PC-9 (cell line): ENCODE results near the gene POLRMT. TPM values are rescaled to one million over a fixed set of nuclear protein-coding genes. Genes with fewer than 3 reads are reported as not detected.

Source experiments
- BruUV-seq: library from RNA; stranded (reverse); fragments of 400-500 nt; replicated peaks from 2 replicates; lab custom pipeline; 2021; lab: Mats Ljungman, UMichigan
- CTCF ChIA-PET: fragments of 300-600 bp; sonication (Branson Sonifier 250); formaldehyde crosslinking; loops from one replicate; lab custom pipeline; 2022; ENCODE audit warnings: antibody characterized with exemption; lab: Charles Lee
- POLR2A ChIA-PET: fragments of 300-600 bp; sonication (Branson Sonifier 250); formaldehyde crosslinking; loops from one replicate; lab custom pipeline; 2022; ENCODE audit warnings: antibody characterized with exemption; ENCODE audit not compliant: unreplicated experiment; lab: Charles Lee
- DNase-seq, 2 experiments: peaks; one replicate each; pipeline versions ENCODE4 v3.0.0 to v3.0.0-alpha.2; 2015 to 2022; ENCODE audit warnings: mixed read lengths in 1 of 2
- H2AFZ ChIP-seq: fragments of 200-600 bp; sonication (generic); 2 replicates; pipeline ENCODE4 v1.8.1; 2017; ENCODE audit warnings: antibody characterized with exemption
- H3F3A ChIP-seq: fragments of 200-600 bp; sonication (generic); 2 replicates; pipeline ENCODE4 v1.8.1; 2017; ENCODE audit warnings: antibody characterized with exemption, mild to moderate bottlenecking, low read depth; ENCODE audit not compliant: insufficient read depth
- H3K27ac ChIP-seq: fragments of 200-600 bp; sonication (generic); 2 replicates; pipeline ENCODE4 v1.6.1; 2016; ENCODE audit warnings: mixed run types
- H3K27me3 ChIP-seq: fragments of 200-600 bp; sonication (generic); 2 replicates; pipeline ENCODE4 v1.6.1; 2016; ENCODE audit warnings: low read depth, mixed run types; ENCODE audit not compliant: insufficient read depth
- H3K36me3 ChIP-seq: fragments of 200-600 bp; sonication (generic); 2 replicates; pipeline ENCODE4 v1.6.1; 2016; ENCODE audit warnings: low read depth, mixed run types
- H3K4me1 ChIP-seq: fragments of 200-600 bp; sonication (generic); replicated peaks from 2 replicates; pipeline ENCODE4 v1.6.1; 2016; ENCODE audit warnings: mixed run types; ENCODE audit not compliant: insufficient read depth
- H3K4me2 ChIP-seq: fragments of 200-600 bp; sonication (generic); 2 replicates; pipeline ENCODE4 v1.6.1; 2017; ENCODE audit warnings: mixed run types
- H3K4me3 ChIP-seq: fragments of 200-600 bp; sonication (generic); 2 replicates; pipeline ENCODE4 v1.6.1; 2016; ENCODE audit warnings: mixed run types
- H3K79me2 ChIP-seq: fragments of 200-600 bp; sonication (generic); 2 replicates; pipeline ENCODE4 v1.6.1; 2017; ENCODE audit warnings: low read depth, mixed run types
- H3K9me2 ChIP-seq: fragments of 200-600 bp; sonication (generic); 2 replicates; pipeline ENCODE4 v1.8.1; 2017; ENCODE audit warnings: mild to moderate bottlenecking; ENCODE audit not compliant: insufficient read depth
- H3K9me3 ChIP-seq: fragments of 200-600 bp; sonication (generic); 2 replicates; pipeline ENCODE4 v1.8.1; 2016; ENCODE audit warnings: low read depth; ENCODE audit not compliant: insufficient read depth
- H4K20me1 ChIP-seq: fragments of 200-600 bp; sonication (generic); 2 replicates; pipeline ENCODE4 v1.8.1; 2017; ENCODE audit not compliant: insufficient read depth
- EZH2 ChIP-seq: fragments of 200-600 bp; sonication (generic); IDR thresholded peaks from 2 replicates; pipeline ENCODE4 v1.8.0; 2017; ENCODE audit warnings: antibody characterized with exemption, low read depth
- intact Hi-C: fragments of 100-400 bp; cut with micrococcal nuclease; formaldehyde crosslinking; loops from one replicate; pipeline ENCODE4 v1.10.0; 2022; ENCODE audit not compliant: unreplicated experiment
- total RNA-seq: library from RNA; stranded (reverse); gene quantifications from 2 replicates; pipeline ENCODE4 v1.2.3, GENCODE V29; 2021
- TF ChIP-seq, protein P1 (sequence below): fragments of 200-600 bp; sonication (generic); conservative IDR thresholded peaks from 2 replicates; pipeline ENCODE4 v1.6.1; 2017; ENCODE audit warnings: mixed run types, antibody characterized with exemption, mild to moderate bottlenecking, moderate library complexity

Gene POLRMT
- total RNA-seq, 1 experiment from 2014 or later = 46.4 TPM

DNA sequence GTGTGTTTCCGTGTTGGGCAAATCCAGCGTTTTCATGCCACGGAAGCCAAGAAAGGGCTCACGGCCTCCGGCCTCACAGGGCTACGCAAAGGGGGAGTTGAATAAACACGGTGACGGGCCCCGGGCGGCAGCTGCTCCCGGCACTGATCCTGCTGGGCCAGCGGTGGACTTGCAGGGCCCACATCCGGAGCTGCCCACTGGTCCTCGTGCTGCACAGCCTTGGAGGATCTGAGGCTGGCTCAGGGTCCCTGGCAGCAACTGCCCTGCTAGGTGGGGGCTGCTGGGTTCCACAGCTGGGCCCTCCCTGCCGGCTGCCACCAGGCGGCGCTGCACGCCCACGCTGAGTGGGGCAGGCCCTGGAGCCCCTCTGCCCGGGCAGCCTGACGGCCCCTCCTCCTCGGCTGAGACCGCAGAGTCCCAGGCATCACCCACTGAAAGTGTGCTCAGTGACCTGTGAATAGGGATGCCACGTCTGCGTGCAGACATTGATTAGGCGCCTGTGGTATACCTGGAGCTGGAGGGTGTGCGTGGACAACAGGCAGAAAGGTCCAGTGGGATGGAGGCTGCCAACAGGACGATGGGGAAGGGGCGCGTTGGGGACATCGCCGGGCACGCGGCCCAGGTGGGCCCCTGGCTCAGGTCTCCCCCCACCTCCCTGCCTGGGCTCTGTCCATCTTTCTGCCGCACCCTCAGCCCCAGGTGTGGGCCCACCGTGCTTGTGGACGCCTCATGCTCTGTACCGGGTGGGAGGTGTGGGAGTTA lies 48.9 kb downstream of the POLRMT start:
- H3K36me3 ChIP-seq = no peaks in the 10 kb centered on the region
- H2AFZ ChIP-seq = no peak overlapping the region
- no peak overlapping the region for H3K4me2 ChIP-seq
- peaks cover 11% of the 10 kb centered on the region; the same call in 1 of the 2 replicates for H3K27me3 ChIP-seq
- ChIA-PET POLR2A (no interaction called here), CTCF (no interaction called here)
- H3K4me3 ChIP-seq = no peak overlapping the region
- intact Hi-C loops = loop anchor here (5.0 kb wide), 1 partner anchor 78 kb away; the partner anchor contains the start of gene RNF126
- DNase-seq = peak in 1 of 2 experiments; percentile 52
- peaks cover 10% of the 10 kb centered on the region for H3K79me2 ChIP-seq
- H3K4me1 ChIP-seq = peaks cover 15% of the 10 kb centered on the region; the same call in 1 of the 2 replicates
- H4K20me1 ChIP-seq = peaks cover 45% of the 10 kb centered on the region
- H3K9me2 ChIP-seq = no peaks in the 10 kb centered on the region
- BruUV-seq = no TSS peak
- H3K27ac ChIP-seq = no peak overlapping the region
- H3K9me3 ChIP-seq = no peaks in the 10 kb centered on the region
- no peak for TF ChIP-seq EZH2
- TF ChIP-seq, protein P1, sequence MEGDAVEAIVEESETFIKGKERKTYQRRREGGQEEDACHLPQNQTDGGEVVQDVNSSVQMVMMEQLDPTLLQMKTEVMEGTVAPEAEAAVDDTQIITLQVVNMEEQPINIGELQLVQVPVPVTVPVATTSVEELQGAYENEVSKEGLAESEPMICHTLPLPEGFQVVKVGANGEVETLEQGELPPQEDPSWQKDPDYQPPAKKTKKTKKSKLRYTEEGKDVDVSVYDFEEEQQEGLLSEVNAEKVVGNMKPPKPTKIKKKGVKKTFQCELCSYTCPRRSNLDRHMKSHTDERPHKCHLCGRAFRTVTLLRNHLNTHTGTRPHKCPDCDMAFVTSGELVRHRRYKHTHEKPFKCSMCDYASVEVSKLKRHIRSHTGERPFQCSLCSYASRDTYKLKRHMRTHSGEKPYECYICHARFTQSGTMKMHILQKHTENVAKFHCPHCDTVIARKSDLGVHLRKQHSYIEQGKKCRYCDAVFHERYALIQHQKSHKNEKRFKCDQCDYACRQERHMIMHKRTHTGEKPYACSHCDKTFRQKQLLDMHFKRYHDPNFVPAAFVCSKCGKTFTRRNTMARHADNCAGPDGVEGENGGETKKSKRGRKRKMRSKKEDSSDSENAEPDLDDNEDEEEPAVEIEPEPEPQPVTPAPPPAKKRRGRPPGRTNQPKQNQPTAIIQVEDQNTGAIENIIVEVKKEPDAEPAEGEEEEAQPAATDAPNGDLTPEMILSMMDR = peak; percentile 86
- peaks cover 51% of the 10 kb centered on the region; the same call in 1 of the 2 replicates for H3F3A ChIP-seq

- intact Hi-C loops = no loop called here
- CTCF ChIA-PET = no interaction called here
- POLR2A ChIA-PET = no interaction called here
Measured at GRCh38 chr19:583968-584239, 49.4 kb downstream of the POLRMT start.

DNA sequence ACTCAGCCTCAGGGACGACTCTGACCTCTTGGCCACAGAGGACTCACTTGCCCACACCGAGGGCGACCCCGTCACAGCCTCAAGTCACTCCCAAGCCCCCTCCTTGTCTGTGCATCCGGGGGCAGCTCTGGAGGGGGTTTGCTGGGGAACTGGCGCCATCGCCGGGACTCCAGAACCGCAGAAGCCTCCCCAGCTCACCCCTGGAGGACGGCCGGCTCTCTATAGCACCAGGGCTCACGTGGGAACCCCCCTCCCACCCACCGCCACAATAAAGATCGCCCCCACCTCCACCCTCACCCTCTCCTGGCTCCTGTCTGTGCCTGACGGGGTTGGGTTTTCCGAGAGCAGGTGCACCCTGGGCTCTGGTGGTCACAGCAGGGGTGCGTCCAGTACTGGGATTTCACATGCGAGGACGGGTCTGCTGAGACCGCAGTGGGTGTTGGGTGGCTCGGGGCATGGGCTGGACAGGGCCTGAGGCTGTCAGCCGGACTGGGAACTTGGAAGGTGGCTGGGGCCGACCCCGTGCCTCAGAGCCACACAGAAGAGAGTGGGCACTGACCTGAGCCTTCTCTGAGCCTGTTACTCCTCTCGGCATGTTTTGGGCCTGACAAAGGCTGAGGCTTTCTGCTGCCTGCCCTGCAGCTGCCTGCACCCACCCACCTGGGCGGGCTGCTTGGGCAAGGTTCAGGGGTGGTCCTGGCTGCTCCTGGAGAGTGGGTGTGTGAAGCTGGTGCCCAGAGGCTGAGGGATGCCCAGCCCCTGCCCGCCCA lies 50.0 kb downstream of the POLRMT start:
- H3K9me2 ChIP-seq = no peaks in the 10 kb centered on the region
- no peak overlapping the region for H3K27ac ChIP-seq
- no peak overlapping the region for H2AFZ ChIP-seq
- no peak for DNase-seq
- H3K4me2 ChIP-seq = no peak overlapping the region
- no peak overlapping the region for H3K4me3 ChIP-seq
- TSS peak; percentile 96 for BruUV-seq
- no peaks in the 10 kb centered on the region for H3K9me3 ChIP-seq
- no peak for TF ChIP-seq EZH2
- TF ChIP-seq, protein P1 = no peak
- peaks cover 6% of the 10 kb centered on the region; the same call in 1 of the 2 replicates for H3K4me1 ChIP-seq
- POLR2A ChIA-PET = no interaction called here
- peaks cover 41% of the 10 kb centered on the region; the same call in 1 of the 2 replicates for H3F3A ChIP-seq
- H3K36me3 ChIP-seq = no peaks in the 10 kb centered on the region; the same call in 1 of the 2 replicates
- intact Hi-C loops = no loop called here
- peaks cover 20% of the 10 kb centered on the region for H3K79me2 ChIP-seq
- CTCF ChIA-PET = no interaction called here
- peaks cover 1% of the 10 kb centered on the region; the same call in 1 of the 2 replicates for H3K27me3 ChIP-seq
- H4K20me1 ChIP-seq = peaks cover 55% of the 10 kb centered on the region

More at GRCh38 chr19:583968-584239, 49.4 kb downstream of the POLRMT start:
- peaks cover 15% of the 10 kb centered on the region for H3K79me2 ChIP-seq
- H3K9me2 ChIP-seq = no peaks in the 10 kb centered on the region
- H3K4me1 ChIP-seq = peaks cover 10% of the 10 kb centered on the region; the same call in 1 of the 2 replicates
- H3K36me3 ChIP-seq = no peaks in the 10 kb centered on the region
- TF ChIP-seq, protein P1 = no peak
- no peak overlapping the region for H2AFZ ChIP-seq
- peaks cover 50% of the 10 kb centered on the region for H4K20me1 ChIP-seq
- H3K4me2 ChIP-seq = no peak overlapping the region
- H3K4me3 ChIP-seq = no peak overlapping the region
- no peak for DNase-seq
- no TSS peak for BruUV-seq
- no peak overlapping the region for H3K27ac ChIP-seq
- peaks cover 6% of the 10 kb centered on the region; the same call in 1 of the 2 replicates for H3K27me3 ChIP-seq
- peaks cover 46% of the 10 kb centered on the region; the same call in 1 of the 2 replicates for H3F3A ChIP-seq
- no peaks in the 10 kb centered on the region for H3K9me3 ChIP-seq
